ENCODE measurements around the gene DTNB.
"Not testable (repeated sequence)": the region's sequence is repeated elsewhere in the genome, so short reads cannot be mapped to it uniquely, and the experiment has no call there.

The DTNB gene

DNA sequence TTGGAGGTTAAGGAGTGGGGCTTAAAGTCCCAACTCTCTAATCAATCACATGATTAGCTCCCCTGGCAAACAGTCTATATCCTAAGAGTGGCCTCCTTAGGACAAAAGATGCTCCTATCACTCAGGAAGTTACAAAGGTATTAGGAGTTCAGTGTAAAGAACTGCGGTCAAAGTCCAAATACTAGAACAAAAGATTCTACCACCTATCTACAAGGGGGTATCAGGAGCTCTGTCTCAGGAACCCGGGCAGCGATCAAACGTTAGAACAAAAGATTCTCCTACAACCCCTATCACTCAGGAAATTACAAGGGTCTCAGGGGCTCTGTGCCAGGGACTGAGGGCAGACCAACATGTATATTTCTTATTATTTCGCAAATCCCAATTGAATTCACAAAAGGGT is 58.0 kb downstream of the DTNB start:
- H3K27ac ChIP-seq (ENCODE audit: insufficient read depth, low read depth, low read length, poor library complexity, severe bottlenecking), result no peak overlapping the region
- H3K27me3 ChIP-seq (ENCODE audit: control insufficient read depth, insufficient read depth, low read length, poor library complexity, severe bottlenecking), result no peaks in the 10 kb centered on the region
- no peaks in the 10 kb centered on the region for H3K9me3 ChIP-seq (ENCODE audit: control insufficient read depth, low read length)
- H3K4me1 ChIP-seq (ENCODE audit: control insufficient read depth, insufficient read depth, low read length), result no peaks in the 10 kb centered on the region
- 75 to 82% methylated on average over 5 of the region's 5 CpGs for WGBS, 2 experiments
- no peak overlapping the region for H3K4me3 ChIP-seq (ENCODE audit: insufficient read depth, low read depth, low read length)
- no peaks in the 10 kb centered on the region for H3K36me3 ChIP-seq (ENCODE audit: control insufficient read depth, insufficient read depth, low read length)

DNA sequence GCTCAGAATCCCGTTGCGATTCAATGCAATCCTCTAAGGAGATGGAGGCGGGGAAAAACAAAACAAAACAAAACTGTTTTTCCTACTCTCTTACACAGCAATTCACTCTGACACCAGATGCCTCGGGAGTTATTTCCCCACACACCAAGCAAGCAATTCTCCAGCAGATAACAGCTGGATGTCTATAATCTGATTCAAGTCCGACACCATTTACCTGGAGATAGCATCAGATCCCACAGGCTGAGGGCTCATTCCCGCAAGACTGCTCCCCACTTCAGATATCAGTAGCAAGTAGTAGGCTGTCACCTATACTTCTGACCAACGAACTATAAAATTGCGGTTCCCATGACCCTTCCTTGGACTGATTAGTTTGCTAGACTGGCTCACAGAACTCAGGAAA is 58.7 kb downstream of the DTNB start:
- no peak overlapping the region for H3K4me3 ChIP-seq (ENCODE audit: insufficient read depth, low read depth, low read length)
- H3K27ac ChIP-seq (ENCODE audit: insufficient read depth, low read depth, low read length, poor library complexity, severe bottlenecking), result no peak overlapping the region
- WGBS, 2 experiments, result 93 to 95% methylated on average over 8 of the region's 8 CpGs
- H3K36me3 ChIP-seq (ENCODE audit: control insufficient read depth, insufficient read depth, low read length), result no peaks in the 10 kb centered on the region
- no peaks in the 10 kb centered on the region for H3K27me3 ChIP-seq (ENCODE audit: control insufficient read depth, insufficient read depth, low read length, poor library complexity, severe bottlenecking)
- H3K4me1 ChIP-seq (ENCODE audit: control insufficient read depth, insufficient read depth, low read length), result no peaks in the 10 kb centered on the region
- H3K9me3 ChIP-seq (ENCODE audit: control insufficient read depth, low read length), result no peaks in the 10 kb centered on the region

GRCh38 chr2:25608718-25609117 is 64.7 kb downstream of the DTNB start:
- H3K27ac ChIP-seq (ENCODE audit: insufficient read depth, low read depth, low read length, poor library complexity, severe bottlenecking), result no peak overlapping the region
- H3K4me3 ChIP-seq (ENCODE audit: insufficient read depth, low read depth, low read length), result no peak overlapping the region
- H3K36me3 ChIP-seq (ENCODE audit: control insufficient read depth, insufficient read depth, low read length), result no peaks in the 10 kb centered on the region
- H3K27me3 ChIP-seq (ENCODE audit: control insufficient read depth, insufficient read depth, low read length, poor library complexity, severe bottlenecking), result no peaks in the 10 kb centered on the region
- no peaks in the 10 kb centered on the region for H3K9me3 ChIP-seq (ENCODE audit: control insufficient read depth, low read length)
- H3K4me1 ChIP-seq (ENCODE audit: control insufficient read depth, insufficient read depth, low read length), result no peaks in the 10 kb centered on the region

DNA sequence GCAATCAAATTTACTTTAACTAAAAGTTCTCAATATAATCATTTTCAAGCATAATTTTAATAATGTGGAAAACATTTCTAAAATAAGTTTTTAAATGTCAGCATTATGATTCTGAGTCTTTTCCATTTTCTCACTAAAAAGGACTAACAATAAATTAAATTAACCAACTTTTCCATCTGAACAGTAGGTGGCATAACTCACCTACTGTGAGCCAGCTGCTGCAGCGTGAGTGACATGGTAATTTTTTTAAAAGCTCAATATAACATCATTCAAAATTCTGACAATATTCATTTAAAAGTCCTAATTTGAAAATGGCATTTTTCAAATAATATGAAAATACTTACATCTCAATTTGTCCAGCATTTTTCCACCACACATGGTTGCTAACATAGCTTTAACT is 66.5 kb downstream of the DTNB start:
- WGBS, 2 experiments, result 50 to 71% methylated on average over 1 of the region's 1 CpG
- H3K9me3 ChIP-seq (ENCODE audit: control insufficient read depth, low read length), result no peaks in the 10 kb centered on the region
- no peak overlapping the region for H3K27ac ChIP-seq (ENCODE audit: insufficient read depth, low read depth, low read length, poor library complexity, severe bottlenecking)
- no peaks in the 10 kb centered on the region for H3K36me3 ChIP-seq (ENCODE audit: control insufficient read depth, insufficient read depth, low read length)
- H3K27me3 ChIP-seq (ENCODE audit: control insufficient read depth, insufficient read depth, low read length, poor library complexity, severe bottlenecking), result no peaks in the 10 kb centered on the region
- H3K4me1 ChIP-seq (ENCODE audit: control insufficient read depth, insufficient read depth, low read length), result no peaks in the 10 kb centered on the region
- no peak overlapping the region for H3K4me3 ChIP-seq (ENCODE audit: insufficient read depth, low read depth, low read length)

DNA sequence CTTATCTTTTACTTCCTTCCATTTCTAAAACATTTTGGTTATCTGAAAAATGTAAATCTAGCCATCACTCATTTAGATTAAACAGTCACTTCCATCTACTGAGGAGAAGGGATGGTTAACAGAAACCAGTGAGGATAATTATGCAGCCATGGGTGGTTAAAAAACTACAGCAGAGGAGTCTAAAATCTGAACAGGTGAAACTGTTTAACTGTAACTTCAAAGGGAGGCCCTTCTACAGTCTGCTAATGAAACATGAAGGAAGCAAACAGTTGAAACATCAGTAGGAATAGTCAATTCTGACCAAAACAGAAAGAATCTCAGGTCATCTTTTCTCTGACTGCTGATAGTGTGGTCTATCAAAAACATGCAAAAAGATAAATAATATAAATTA is 71.0 kb downstream of the DTNB start:
- H3K4me3 ChIP-seq (ENCODE audit: insufficient read depth, low read depth, low read length), result no peak overlapping the region
- H3K36me3 ChIP-seq (ENCODE audit: control insufficient read depth, insufficient read depth, low read length), result no peaks in the 10 kb centered on the region
- H3K9me3 ChIP-seq (ENCODE audit: control insufficient read depth, low read length), result no peaks in the 10 kb centered on the region
- H3K27ac ChIP-seq (ENCODE audit: insufficient read depth, low read depth, low read length, poor library complexity, severe bottlenecking), result no peak overlapping the region
- H3K4me1 ChIP-seq (ENCODE audit: control insufficient read depth, insufficient read depth, low read length), result no peaks in the 10 kb centered on the region
- no peaks in the 10 kb centered on the region for H3K27me3 ChIP-seq (ENCODE audit: control insufficient read depth, insufficient read depth, low read length, poor library complexity, severe bottlenecking)

- 93 to 94% methylated on average over 8 of the region's 9 CpGs for WGBS, 2 experiments
These were observed 71.6 kb downstream of the DTNB start for GRCh38 chr2:25601711-25602332.

GRCh38 chr2:25598911-25599310 is 74.5 kb downstream of the DTNB start:
- no peak overlapping the region for H3K27ac ChIP-seq (ENCODE audit: insufficient read depth, low read depth, low read length, poor library complexity, severe bottlenecking)
- 92 to 98% methylated on average over 4 of the region's 4 CpGs for WGBS, 2 experiments
- H3K4me3 ChIP-seq (ENCODE audit: insufficient read depth, low read depth, low read length), result no peak overlapping the region
- no peaks in the 10 kb centered on the region for H3K4me1 ChIP-seq (ENCODE audit: control insufficient read depth, insufficient read depth, low read length)
- no peaks in the 10 kb centered on the region for H3K36me3 ChIP-seq (ENCODE audit: control insufficient read depth, insufficient read depth, low read length)
- H3K27me3 ChIP-seq (ENCODE audit: control insufficient read depth, insufficient read depth, low read length, poor library complexity, severe bottlenecking), result no peaks in the 10 kb centered on the region
- no peaks in the 10 kb centered on the region for H3K9me3 ChIP-seq (ENCODE audit: control insufficient read depth, low read length)

More at GRCh38 chr2:25601711-25602332, 71.6 kb downstream of the DTNB start:
- H3K4me3 ChIP-seq (ENCODE audit: insufficient read depth, low read depth, low read length); H3K27ac ChIP-seq (ENCODE audit: insufficient read depth, low read depth, low read length, poor library complexity, severe bottlenecking); H3K4me1 ChIP-seq (ENCODE audit: control insufficient read depth, insufficient read depth, low read length); H3K9me3 ChIP-seq (ENCODE audit: control insufficient read depth, low read length); H3K36me3 ChIP-seq (ENCODE audit: control insufficient read depth, insufficient read depth, low read length); H3K27me3 ChIP-seq (ENCODE audit: control insufficient read depth, insufficient read depth, low read length, poor library complexity, severe bottlenecking): not testable (repeated sequence)

DNA sequence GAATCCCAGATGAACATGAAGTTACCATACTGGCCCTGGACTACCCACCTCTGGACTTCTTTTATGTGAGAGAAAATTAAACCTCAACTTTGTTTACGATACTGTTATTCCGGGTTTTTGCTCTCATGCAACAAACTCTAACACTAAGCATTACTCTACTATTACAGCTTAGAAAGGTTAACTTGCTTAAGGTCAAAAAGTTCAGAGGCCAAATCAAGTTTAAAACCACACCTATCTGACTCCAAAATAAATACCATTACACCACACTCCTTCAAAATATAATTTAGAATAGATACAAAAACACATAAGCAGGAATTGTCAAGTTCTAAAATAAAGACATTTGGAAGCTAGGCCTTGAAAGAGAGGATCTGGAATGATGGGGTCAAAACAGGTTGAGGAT is 75.0 kb downstream of the DTNB start:
- WGBS, 2 experiments, result 91 to 95% methylated on average over 2 of the region's 2 CpGs
- Histone ChIP-seq H3K4me3 (ENCODE audit: insufficient read depth, low read depth, low read length) (no peak overlapping the region), H3K36me3 (ENCODE audit: control insufficient read depth, insufficient read depth, low read length) (no peaks in the 10 kb centered on the region), H3K4me1 (ENCODE audit: control insufficient read depth, insufficient read depth, low read length) (no peaks in the 10 kb centered on the region), H3K27me3 (ENCODE audit: control insufficient read depth, insufficient read depth, low read length, poor library complexity, severe bottlenecking) (no peaks in the 10 kb centered on the region), H3K27ac (ENCODE audit: insufficient read depth, low read depth, low read length, poor library complexity, severe bottlenecking) (no peak overlapping the region), H3K9me3 (ENCODE audit: control insufficient read depth, low read length) (no peaks in the 10 kb centered on the region)

DNA sequence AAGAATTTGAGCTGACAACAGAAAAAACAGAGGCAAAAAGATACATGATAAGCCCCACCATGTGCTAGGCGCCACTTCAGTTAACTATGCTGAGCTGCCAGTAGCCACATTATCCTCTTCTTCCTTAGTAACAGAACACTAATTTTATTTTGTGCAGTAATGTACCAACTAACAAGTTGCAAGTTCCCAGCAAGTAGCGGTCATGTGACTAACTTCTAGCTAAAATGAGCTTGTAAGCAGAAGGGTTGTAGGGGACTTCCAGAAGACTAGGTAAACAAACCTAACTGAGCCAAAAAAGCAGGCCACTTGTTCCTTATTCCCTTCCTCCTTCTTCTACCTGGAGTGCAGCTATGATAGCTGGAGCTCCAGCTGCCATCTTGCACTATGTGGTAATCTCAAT is 75.5 kb downstream of the DTNB start:
- no peaks in the 10 kb centered on the region for H3K27me3 ChIP-seq (ENCODE audit: control insufficient read depth, insufficient read depth, low read length, poor library complexity, severe bottlenecking)
- no peaks in the 10 kb centered on the region for H3K36me3 ChIP-seq (ENCODE audit: control insufficient read depth, insufficient read depth, low read length)
- H3K4me3 ChIP-seq (ENCODE audit: insufficient read depth, low read depth, low read length), result no peak overlapping the region
- no peaks in the 10 kb centered on the region for H3K9me3 ChIP-seq (ENCODE audit: control insufficient read depth, low read length)
- 94 to 96% methylated on average over 2 of the region's 2 CpGs for WGBS, 2 experiments
- no peak overlapping the region for H3K27ac ChIP-seq (ENCODE audit: insufficient read depth, low read depth, low read length, poor library complexity, severe bottlenecking)
- no peaks in the 10 kb centered on the region for H3K4me1 ChIP-seq (ENCODE audit: control insufficient read depth, insufficient read depth, low read length)

DNA sequence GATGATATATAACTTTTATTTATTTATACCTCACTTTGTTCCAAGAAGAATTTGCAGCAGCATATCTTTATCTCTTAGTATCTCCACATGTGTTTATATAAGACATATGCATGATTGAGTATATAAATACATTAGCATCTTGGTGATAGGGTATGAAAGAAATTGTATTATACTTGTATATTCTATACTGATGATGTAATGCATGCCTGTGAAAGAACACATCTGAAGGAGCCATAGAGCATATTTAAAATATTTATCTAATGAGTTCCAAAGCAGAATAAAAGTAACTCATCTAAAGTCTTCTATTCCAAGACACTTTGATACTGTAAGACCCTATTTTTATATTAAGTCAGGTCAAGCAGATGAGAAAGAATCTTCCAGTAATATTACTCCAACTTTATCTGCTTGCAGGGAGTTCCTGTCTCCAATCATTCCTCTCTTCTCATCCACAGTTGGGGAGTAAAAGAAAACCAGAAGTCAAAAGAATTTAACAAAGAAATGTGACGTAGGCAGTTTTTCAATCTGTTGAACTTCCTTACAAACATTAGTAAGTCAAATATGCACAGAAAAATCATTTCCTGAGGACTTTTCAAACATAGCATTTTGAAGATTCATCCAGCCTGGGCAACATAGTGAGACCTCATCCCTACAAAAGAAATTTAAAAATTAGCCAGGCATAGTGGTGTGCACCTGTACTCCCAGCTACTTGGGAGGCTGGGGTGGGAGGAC is 76.7 kb downstream of the DTNB start:
- Histone ChIP-seq H3K4me3 (ENCODE audit: insufficient read depth, low read depth, low read length) (no peak overlapping the region), H3K9me3 (ENCODE audit: control insufficient read depth, low read length) (no peaks in the 10 kb centered on the region), H3K27ac (ENCODE audit: insufficient read depth, low read depth, low read length, poor library complexity, severe bottlenecking) (no peak overlapping the region), H3K4me1 (ENCODE audit: control insufficient read depth, insufficient read depth, low read length) (no peaks in the 10 kb centered on the region), H3K36me3 (ENCODE audit: control insufficient read depth, insufficient read depth, low read length) (no peaks in the 10 kb centered on the region), H3K27me3 (ENCODE audit: control insufficient read depth, insufficient read depth, low read length, poor library complexity, severe bottlenecking) (no peaks in the 10 kb centered on the region)
- 83 to 94% methylated on average over 1 of the region's 1 CpG for WGBS, 2 experiments
